DMS153 (cell line): ENCODE measurements around the gene TLX2.

ENCODE experiments used
- DNase-seq: peaks from one replicate; lab custom pipeline; 2025; lab: John Stamatoyannopoulos, UW

Gene TLX2

DNA sequence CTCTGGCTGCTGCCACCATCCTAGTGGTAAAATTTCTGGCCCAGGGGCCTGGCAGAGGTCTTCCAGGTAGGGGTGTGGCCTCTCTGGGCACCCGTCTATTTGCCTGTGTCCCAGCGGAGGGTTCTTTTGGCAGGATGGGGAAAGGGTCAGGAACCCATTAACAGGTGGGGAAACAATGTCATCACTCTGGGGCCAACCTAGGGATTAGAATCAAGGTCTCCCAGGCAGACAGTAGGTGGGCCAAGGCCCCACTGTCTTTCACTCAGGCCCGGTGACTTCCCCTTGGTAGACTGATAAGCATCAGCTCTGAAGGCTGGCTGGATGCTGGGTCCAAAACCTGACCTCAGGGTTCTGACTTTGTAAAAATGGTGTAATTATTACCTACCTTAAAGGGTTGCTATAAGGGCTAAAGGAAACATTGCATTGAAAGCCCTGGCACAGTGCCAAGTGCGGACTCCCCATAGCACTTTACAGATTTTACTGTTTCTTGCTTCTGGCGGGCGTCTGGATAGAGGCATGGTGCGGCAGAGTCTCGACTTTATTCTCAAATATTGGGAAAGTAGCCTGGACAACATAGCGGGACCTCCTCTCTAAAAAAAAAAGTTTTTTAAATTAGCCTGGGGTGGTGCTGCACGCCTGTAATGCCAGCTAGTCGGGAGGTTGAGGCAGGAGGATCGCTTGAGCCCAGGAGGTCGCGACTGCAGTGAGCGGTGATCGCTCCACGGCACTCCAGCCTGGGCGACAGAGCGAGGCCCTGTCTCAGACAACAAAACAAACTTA lies 17.1 kb upstream of the TLX2 start:
- DNase-seq = no peak

DNA sequence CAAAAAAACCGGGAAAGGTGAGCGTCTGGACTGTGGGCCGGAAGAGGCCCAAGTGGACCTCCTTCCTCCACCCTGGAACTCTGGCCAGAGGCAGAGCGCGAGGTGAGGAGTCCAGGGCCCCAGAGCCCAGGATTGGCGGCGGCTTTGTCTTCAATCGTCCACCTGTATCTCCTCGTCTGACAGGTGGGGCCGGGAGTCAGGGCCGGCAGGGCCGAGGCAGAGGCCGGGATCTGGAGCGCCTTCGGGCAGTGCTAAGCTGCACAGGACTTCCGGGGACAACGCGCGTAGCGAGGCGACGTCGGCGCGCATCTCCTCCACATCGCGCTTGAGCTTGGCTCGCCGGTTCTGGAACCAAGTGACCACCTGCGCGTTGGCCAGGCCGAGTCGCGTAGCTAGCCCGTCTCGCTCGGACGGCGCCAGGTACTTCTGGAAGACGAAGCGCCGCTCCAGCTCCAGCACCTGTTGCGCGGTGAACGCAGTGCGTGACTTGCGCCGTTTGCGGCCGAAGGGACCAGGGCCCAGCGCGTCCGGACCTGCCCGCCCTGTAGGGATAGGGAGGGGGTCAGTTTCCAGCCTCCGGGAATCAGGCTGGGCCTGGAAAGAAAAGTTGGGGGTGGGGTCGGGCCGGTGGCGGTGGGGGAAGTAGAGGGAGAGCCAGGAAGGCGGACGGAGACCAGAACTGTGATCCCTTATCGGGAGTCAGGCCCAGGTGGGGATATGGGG lies 16.3 kb upstream of the TLX2 start:
- no peak for DNase-seq

DNA sequence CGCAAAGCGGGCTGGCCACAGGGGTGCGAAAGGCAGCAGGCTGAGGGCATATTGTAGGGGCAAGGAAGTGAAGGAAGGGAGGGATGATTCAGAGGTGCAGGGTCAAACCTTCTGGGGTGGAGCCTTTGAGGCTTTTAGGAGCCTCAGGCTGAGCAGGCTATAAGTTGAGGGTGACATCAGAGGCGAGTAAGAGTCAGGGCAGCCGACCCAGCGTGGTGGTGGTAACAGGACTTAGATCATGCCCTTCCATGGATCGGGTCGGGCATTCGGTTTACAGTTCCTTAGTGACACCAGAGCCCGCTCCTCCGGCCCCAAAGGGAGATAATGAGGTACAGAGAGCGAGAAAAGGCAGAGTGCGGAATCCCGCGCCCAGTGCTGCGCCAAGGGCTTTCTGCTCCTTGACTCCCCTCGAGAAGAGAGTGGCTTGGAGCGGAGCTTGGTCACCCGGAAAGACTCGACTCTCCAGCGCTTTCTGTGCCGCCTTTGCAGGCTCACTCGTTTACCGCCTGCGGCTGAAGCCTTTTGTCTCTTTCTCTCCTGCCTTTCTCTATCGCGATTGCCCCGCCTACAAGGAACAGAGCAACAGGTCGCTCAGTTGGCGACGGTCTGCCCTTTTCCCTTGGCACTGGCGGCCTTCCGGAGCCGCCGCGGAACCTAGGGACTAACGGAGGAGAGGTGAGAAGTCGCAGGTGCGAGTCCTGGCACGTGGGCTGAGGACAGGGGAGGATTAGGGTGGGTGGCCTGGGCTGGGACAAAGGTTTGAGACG lies 15.6 kb upstream of the TLX2 start:
- DNase-seq = no peak

DNA sequence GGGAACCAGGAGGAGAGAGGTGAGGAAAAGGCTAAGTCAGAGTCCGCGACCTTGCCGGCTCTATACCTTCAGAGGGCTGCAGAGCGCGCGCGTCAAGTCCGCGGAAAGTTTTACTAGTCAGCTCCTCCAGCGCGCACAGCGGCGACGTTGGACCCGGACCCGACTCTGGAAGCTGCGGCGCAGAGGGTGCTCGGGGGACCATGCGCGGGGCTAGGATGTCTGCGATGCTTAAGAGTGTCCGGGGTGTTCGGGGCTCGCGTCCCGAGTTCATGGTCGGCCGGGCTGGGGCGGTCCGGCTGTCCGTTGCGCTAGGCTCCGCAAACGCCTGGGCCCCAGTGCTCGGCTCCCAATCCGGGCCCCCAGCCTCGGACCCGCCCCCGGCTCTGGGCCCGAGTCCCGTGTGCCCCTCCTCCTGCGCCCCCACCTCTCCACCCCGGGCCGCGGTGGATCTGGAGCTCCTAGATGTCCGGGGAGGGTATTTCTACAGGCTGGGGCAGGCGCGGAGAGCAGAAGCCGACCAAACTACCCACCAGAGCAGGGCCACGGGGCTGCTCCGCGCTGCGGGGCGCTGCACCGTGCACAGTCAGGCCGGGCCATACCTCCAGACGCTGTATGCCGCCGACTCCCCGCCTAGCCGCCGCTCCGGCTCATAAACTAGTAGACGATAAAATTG lies 14.8 kb upstream of the TLX2 start, which contains the start of gene LBX2:
LBX2 (minus strand) TSS at position 337 of the 673 bp plus-strand sequence; CDS start at position 271, 66 bp downstream.
- no peak for DNase-seq

DNA sequence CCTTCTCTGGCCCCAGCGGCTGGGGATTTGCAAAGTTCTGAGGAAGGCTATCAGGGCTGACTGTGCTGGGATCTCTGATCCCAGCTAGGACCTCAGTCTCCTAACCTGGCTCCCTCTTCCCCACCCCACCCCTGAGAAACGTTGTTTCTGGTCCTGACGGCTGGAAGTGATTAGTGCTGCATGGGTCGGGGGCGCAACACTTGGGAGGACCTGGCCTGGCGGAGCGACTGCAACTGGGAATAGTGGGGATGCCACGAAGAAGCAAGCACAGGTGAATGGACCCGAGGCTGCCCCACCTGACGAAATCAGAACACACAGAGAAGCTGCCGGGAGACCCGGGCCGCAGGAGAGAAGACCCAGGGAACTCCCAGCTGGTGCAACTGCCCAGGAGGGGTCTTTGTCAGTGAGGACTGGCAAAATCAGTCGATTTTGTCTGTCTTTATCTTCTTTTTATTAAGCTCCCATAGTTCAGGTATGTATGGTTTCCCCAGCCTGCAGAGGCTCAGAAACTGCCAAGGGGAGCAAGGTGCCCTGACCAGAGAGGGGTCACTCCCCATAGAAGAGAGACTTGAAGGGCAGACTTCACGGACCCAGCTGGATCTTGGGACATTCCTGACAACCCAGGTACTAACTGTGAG lies 14.2 kb upstream of the TLX2 start:
- DNase-seq = no peak

DNA sequence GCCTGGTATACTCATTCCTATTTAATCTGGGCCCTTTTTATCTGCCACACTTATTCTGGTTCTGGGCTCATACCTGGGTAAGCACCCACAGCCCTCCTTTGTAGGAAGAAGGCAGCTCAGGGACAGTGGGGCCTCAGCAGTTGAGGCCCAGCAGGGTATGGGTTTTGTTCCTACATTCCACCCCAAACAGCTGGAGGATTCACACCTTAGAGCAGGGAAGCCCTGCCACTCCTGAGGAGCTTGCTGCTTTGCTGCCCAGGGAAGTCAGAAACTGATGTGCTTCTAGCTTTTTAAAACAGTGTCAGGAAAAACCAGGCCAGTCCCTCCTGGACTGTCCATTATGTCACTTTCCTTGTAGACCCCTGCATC lies 13.7 kb upstream of the TLX2 start:
- no peak for DNase-seq

DNA sequence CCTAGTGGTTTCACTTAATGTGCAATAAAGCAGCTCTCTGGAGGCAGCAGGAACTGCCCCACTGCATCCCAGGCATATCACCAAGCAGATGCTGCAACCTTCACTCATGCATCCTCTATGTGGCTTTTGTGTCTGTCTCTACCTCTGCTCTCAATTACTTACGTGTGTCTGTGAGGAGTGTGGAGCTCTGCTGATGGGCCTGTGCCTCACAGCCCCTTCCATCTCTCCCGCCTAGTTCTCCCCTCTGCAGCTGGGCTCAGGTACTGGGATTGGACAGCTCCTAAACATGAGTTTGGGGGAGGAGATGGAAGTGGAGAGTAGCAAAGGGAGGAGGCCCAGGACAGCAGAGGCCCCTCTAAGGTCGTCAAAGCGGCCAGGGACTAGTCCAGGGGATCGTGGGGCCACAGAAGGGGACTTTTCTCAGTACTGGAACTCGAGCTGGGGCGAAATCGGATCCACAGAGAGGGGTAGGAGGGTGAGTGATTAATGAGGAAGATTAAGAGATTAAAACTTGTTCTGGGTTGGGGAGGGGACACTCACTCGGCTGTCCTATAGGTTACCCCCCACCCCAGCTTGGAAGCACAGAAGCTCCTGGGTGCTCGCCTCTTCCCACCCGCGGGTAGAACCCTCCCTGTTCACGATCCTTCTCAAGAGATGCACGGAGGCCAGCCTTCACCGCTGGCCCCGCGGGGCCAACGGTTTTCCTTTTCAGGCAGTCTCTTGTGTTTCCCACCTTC lies 12.7 kb upstream of the TLX2 start:
- DNase-seq = no peak

DNA sequence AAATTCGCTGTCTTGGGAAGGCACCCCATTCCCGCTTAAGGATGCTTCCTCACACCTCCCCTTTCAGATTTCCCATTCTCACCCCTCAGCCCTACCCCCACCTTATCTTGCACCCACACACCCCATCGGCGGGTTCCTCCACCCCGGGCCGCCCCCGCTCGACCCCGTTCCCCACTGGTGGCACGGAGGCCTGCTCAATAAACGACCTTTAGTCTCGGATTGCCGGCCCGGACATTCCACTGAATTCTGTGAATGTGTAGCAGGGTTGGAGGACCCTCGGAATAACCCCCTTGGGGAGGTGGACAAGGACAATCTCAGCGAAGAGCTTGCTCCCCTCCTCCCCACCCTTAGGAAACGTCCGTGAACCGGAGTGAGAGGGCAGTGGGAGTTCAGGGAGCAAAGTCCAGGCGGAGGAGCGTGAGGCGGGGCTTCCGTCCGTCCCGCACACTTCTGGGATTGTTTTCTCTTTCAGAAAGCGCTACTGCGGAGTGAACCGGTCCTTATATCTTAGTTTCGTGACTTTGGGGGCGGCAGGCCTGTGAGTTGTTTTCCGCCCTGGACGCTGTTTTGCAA lies 12.0 kb upstream of the TLX2 start:
- no peak for DNase-seq

DNA sequence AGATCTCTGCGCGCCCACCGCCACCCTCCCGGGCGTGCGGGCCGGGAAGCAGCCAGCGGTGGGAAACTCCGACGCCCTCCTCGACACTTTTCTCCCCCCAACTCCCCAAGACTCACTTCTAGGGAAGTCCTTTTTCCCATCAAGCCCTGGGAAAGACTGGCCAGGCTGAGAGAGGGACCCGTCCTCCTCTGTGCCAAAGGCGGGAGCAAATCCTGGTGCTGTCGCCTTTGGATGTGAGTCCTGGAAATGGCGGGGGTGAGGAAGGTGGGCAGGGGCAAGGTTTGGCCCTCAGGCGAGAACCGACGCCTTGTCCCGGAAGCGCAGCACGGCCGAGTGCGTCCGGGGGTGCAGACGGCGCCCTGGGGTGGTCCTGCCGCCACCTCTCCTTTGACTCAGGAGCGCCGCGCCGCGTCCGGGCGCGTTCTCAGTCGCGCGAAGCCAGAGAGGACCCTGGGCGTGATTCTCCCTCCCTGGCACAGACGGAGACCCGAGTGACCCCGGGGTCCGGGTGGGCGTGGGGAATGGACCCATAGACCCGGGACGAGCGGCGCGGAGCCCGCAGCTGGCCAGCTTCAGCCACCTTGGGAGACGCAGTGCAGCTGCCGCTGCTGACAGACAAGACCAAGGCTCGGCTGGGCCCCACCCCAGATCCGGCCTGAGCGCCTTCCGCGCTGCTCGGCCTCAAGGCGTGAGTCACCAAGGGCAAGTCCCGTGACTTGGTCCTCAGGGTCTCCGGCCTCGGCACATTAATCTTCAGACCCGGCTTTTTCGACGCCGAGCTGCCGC lies 11.3 kb upstream of the TLX2 start:
- no peak for DNase-seq

DNA sequence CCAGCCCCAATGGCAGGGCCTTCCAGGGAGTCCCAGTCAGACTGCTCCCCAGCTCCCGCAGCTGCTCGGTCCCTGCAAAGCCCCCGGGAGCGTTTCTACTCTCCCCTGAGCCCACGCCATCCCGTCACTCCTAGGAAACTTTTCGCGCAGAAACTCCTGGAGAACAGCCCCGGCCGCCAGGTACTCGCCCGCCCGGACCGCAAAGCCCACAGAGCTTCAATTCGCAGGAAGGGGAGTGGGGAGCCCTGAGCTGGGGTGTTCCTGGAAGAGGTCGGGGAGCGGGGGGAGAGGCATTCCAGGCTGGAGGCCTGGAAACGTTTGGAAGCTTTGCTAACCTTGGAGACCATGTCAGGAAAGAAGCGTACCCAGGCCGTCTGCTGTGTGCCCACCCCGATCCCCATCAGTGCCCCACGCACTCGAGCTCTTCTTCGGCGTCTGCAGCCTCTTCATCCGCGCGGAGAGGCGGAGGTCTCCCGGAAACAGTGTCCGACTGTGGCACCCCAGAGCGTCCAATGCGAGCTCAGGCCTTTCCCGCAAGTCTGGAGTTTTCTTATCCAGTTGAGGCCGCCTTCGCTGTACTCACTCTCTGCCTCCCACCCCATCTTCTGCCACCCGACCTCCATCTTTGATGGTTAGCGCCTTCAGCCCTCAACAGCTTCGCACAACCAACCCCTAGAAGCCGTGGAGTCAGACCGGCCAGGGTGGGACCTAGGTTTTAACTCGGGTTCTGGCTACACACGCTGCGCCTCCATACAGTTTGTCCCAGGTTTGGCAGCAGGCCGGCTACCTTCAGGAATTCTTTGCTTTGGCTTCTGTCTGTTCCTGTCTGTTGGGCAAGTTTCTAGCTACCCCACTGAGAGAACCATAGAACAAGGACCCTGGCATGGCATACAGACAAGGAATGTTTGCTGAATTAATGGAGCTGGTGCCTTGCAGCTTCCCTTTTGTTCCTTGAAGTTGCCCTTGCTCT lies 10.5 kb upstream of the TLX2 start:
- DNase-seq = no peak

DNA sequence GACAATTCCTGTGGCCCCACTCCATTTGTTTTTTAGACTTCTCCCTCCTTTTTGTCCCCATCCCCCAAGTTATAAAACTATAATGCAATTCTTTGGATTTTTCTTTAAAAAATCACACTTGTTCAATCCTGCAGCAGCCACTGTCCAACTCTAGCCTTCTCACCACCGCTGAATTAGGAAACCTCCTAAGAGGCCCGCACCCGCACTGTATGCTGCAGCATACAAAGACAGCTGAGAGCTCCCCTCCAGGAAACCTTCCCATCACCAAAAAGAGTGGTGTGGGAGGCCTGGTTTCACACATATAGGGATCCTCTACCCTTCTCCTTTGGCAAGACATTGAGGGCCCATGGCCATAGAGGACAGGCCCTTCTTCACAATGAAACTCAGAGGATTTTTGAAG lies 9.7 kb upstream of the TLX2 start:
- DNase-seq = no peak

DNA sequence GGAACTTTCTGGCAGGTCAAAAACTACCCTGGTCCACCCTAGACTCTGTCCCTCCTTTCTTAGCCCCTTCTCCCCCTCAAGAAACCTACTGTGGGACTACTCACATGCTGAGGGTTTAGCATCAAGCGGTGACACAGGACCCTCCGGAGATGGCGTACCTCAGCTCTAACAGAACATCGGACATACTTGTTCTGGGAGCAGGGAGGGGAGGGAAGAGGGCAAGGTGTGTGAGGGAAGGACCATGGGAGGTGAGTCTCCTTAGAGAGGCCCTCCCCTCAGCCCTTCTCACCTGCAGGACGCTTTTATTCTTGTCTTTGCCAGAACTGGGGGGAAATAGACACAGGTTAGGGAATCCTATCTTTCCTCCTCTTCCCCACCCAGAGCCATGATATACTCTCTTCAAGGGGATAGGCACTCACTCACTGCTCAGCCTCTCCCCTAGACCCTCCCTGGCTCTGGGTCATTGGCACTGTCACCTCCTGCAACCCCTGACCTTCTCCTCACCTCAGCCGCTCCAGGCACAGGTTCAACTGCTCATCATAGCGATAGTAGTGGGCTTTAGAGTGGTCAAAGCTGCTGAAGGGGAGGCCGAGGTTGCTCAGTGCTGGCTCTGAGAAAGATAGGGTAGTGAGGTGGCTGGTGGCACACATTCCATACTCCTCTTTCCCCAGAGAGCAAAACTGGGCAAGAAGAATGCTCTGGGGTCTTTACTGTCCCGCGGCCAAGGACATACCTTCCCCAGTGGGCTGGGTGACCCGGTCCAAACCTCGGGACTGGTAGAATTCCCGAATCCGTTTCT lies 8.6 kb upstream of the TLX2 start:
- DNase-seq = no peak

DNA sequence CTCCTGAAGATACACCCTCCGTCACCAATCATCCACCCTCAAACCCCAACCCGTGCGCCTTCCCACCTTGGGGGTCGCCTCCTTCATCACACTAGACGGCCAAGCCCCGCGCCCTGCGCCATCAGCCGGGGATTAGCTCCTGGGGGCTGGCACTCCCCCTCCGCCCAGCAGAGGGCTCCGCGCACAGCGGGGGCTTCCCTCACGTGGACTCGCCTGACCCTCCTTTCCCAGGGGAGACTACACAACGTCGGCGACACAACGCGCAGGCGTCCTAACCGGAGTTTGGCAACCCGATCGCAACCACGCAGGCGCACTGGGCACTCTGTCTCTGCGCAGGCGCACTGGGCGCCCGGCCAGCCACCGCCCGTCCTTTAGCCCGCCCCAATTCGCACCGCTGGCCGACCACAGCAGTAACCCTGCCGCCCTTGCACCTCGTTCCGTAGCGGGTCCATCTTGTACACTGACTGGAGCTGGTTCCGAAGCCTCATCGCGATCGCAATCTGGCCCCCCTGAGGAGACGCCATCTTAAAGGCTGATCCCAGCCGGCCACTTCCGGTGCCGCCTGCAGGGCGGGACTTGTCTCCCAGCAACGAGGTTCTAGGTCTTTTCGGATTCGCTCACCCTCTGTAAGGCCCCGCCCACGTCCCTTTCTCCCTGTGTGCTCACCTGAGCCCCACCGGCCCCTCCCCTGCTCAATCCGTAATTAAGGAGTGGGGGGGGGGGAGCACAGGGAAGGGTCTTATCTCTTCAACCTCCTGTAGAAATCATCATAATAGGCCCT lies 6.9 kb upstream of the TLX2 start, which contains the start of gene PCGF1:
PCGF1 (minus strand) TSS at position 551 of the 781 bp plus-strand sequence; CDS start at position 524, 27 bp downstream.
- DNase-seq = peak; percentile 98

DNA sequence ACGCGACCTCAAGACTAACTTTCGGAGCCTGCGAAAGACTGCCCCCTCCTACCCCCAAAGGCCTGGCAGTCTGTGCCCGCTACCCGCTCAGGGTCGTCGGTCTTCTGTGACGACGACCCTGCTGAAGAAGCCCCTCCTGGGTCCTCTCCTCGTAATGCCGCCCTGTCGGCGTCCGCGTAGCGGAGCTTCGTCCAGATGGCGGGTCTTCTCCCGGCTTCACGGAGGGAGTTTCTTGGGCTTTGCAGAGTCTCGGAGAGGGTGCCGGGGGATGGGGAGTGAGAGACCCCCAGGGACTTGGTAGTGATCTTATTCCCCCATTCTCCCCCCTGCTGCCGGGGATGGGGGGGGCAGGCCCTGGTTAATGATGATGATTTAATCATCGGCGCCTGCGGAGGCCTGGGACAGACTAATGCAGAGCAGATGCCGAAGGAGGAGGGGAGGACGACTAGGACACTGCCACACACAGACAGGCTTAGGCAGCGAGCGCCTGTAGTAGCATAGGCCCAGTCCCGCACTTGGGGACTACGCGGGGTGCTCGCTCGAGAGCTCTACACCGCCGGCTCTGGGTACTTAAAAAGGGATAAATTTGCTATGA lies 6.2 kb upstream of the TLX2 start:
- no peak for DNase-seq

DNA sequence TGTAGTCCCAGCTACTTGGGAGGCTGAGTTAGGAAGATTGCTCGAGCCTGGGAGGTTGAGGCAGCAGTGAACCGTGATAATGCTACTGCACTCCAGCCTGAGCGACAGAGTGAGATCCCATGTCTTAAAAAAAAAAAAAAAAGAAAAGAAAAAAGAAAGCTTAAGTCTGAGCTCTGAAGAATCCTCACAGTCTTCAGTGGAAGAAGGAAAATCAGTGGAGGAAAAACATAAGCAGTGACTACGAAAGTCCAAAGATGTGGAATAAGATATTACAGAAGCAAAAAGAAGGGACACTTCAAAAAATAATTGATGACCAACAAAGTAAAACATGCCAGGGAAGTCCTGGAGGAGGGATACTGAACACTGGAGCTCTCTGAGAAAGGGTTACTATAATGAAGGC lies 4.0 kb upstream of the TLX2 start:
- DNase-seq = no peak
